Activated gamma-delta T cell treated with anti-CD3 and anti-CD28 coated beads, Interleukin-2, amount 50 U/mL, for 16 hours (primary cell): ENCODE results near the gene ZFP92.

Experiments
- DNase-seq: peaks from one replicate; pipeline ENCODE4 v3.0.0-alpha.2; 2020; ENCODE audit warnings: low read depth

Gene ZFP92

GRCh38 chrX:153408221-153408721 is 3.0 kb upstream of the ZFP92 start:
- no peak for DNase-seq

DNA sequence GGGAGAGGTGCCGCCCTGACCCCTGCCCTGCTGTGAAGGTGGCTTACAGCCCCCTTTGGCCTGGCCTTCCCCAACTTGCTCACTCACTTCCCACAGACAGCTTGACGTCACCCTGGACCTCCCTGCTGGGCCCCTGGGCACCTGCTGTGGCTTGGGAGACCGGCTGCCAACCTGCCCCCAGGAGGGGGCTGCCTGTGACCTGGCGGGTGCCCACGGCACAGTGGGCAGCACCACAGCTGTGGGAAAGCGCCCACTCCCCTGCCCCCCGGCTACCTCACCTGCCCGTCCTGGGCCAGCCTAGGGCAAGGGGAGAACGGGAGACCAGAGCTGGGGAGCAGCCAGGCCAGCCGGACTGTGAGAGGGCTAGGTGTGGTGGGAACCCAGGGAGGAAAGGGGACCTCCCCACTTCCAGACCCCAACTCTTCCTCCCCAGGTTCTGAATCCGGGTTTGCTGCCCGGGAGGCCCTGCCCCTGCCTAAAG is 2.4 kb upstream of the ZFP92 start:
- DNase-seq: no peak

DNA sequence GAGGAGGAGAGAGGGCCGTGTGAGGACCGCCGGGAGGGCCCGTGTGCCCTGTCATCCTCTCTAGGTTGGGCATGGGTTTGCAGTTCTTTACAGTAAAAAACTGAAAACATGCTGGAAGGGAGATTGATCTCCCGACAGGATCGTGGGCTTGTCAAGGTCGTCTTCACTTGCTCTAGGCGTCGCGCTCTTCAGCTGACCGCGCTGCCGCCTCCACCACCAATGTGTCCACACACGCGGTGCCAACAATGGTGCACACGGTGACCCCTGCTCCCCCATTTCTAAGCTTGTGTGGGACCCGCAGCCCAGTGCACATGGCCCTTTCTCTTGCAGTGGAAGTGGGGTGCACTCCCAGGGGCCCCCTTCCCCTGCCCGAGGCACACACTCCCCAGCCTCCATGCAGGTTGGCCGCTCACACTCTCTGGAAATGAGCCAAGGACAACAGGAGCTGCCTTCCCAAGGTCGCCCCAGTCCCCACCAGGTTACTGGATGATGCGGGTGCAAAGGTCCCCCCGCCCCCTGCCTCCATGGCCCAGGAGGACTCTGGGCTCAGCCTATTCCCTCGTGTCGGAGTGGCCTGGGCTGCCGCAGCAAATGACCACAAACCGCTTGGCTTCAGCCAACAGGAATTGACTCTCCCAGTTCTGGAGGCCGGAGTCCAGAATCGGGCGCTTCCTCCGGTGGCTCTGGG is 1.7 kb upstream of the ZFP92 start:
- DNase-seq: no peak

DNA sequence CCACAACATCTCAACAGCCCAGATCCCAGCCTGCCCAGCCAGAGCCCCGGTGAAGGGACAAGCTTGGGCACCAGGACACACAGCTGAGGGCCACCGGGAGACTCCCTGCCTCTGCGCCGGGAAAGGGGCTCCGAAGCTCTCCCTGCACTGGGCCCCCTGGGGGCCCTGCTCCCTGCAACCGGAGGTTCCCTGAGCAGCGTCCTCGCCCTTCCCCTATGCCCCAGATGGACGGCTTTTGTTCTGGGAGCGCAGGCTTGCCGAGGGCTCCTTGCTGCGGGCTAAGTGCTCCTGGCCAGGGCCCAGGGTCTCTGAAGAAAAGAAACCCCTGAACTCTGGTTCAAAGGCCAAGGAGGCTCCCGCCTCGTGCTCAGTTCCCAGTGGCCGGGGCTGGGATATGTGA is 899 bp upstream of the ZFP92 start:
- no peak for DNase-seq

GRCh38 chrX:153410888-153411254 is 401 bp upstream of the ZFP92 start:
- no peak for DNase-seq

- DNase-seq: no peak
Measured at GRCh38 chrX:153411988-153412574, 809 bp downstream of the ZFP92 start.

DNA sequence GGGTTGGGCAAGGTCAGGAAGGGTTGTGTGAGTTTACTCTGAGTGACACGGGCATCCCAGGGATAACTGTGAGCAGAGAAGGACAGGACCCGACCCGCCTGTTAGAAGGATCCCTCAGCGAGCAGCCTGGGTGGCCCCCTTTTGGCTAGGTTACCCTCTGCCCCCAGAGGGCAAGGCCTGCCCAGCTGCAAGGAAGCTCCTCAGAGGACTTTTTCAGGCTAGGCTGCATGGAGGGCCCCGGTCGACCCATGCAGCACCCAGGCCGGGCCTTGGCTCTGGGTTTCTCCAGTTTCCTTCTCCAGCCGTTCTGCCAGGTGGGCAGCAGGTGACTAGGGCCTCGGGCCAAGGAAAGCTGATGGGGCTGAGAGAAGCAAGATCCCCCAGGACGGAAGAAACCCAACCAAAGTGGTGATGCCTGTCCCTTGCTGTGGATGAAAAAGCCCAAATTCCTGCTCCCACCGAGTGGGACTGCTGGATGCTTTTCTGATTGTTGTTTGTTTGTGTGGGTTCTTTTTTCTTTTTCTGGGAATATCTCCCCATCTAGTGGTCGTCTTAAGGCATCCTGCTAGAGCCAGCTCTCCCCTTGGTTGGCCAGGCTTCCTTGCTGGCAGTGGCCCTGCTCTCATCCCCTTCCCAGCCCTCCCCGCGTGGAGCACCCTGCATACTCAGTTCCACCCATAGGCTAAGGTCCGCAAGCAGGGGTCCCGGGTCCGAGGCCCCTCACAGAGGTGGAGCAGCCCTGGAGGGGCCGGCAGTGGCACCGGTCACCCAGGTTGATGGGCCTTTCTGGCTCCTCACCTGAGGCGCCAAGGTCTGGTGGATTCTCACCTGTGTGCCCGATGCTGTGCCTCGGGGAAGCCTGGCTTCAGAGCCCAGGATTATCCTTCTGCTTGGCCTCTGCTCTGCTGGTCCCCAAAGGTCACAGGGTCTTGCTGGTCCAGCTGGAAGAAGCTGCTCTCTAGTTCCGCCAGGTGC is 1.8 kb downstream of the ZFP92 start:
- no peak for DNase-seq

DNA sequence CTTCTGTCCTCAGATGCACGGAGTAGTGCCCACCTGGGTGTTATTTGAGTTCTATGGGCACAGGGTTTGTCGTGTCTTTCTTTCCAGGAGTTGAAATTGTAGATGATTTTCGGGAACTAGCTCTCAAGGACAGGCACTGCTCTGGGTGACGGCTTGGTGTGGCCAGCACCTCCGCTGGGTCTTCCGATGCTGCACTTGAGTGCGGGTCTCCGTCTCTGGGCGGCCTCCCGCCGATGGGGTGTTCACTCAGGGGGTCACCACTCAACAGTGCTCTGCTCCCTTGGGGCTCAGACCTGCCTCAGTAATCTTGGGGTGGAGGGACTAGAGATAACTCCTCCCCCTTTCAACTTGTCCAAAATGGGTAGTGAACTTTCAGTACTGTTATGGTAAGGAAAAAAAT is 2.5 kb downstream of the ZFP92 start:
- DNase-seq: no peak

DNA sequence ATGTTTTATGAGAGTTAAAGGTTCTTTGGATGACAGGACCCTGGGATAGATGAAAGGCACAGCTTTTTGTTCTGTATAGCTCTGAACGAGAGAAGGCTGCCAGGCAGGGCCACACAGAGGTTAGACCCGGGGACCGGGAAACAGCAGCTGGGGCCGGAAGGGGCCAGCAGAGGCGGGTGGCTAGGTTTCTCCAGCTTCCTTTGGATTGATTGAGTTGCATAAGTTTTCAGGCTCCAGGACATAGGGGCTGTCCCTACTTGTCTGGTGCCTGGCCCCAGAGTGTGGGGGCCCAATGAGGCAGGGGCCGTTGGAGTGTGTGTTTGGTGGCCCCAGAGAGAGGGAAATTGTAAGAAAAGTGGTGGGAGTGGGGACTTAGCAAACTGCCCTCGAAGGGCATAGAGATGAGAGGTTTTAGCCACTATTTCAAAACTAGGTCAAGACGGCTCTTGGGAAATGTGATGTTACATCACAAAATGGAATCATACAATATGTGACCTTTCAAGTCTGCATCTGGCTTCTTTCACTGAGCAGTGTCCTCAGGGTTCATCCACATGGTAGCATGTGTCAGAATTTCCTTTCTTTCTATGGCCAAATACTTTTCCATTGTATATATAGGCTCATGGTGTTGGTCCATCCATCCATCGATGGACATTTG is 3.7 kb downstream of the ZFP92 start:
- DNase-seq: no peak

DNA sequence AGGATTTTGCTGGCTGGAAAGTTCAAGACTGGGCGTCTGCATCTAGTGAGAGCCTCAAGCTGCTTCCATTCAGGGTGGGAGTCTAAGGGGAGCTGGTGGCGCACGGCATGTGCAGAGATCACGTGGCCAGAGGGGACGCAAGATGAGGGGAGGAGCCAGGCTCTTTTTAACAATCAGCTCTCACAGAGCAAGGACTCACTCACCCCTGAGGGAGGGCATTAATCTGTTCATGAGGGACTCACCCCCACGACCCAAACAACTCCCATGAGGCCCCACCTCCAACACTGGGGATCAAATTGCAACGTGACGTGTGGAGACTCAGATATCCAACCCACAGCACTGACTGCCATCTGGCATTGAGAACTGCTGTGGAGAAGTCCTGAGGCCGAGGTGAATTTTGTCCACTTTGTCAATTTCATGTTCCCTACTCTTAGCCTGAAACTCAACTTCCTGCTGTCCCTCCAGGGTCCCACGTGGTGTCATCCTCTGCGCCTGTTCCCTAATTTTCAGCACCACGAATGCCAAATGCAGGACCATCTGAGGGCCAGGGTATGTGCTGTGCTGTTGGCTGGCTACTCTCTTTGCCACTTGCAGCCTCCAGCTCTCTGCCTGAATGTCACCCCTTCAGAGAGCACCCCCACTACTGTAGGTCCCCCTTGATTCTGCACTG is 5.6 kb downstream of the ZFP92 start:
- DNase-seq: no peak

DNA sequence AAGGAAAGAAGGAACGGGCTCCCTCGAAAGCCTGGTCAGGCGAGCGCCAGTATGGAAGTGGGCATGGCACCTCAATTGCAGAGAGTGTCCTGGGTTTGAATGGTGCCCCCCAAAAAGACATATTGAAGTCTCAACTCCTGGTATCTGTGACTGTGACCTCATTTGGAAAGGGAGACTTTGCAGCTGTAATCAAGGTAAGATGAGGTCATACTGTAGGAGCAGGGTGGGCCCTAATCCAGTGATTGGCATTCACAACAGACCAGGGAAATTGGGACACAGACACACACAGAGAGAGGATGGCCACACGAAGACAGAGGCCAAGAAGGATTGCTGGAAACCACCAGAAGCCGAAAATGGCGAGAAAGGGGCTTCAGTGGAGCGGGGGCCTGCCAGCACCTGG is 6.4 kb downstream of the ZFP92 start:
- DNase-seq: no peak

GRCh38 chrX:153420851-153421599 is 9.8 kb downstream of the ZFP92 start:
- no peak for DNase-seq

- DNase-seq: no peak
Measured at GRCh38 chrX:153421856-153422255, 10.6 kb downstream of the ZFP92 start.

- DNase-seq: no peak
Measured at GRCh38 chrX:153423652-153424051, 12.4 kb downstream of the ZFP92 start.

DNA sequence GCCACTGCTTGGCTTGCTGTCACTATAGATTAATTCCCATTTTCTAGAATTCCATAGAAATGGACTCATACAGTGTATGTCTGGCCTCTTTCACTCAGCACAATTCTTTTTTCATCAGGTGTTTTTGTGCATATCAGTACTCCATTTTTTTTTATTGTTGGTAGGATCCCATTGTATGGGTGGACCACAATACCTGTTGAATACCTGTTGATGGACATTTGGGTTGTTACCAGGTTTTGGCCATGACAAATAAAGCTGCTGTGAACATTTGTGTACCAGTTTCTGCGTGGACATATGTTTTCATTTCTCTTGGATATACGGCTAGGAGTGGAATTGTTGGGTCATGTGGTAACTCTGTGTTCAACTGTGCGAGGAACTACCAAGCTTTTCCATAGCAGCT is 14.9 kb downstream of the ZFP92 start:
- no peak for DNase-seq

- DNase-seq: no peak
Measured at GRCh38 chrX:153430796-153431195, 19.5 kb downstream of the ZFP92 start.

DNA sequence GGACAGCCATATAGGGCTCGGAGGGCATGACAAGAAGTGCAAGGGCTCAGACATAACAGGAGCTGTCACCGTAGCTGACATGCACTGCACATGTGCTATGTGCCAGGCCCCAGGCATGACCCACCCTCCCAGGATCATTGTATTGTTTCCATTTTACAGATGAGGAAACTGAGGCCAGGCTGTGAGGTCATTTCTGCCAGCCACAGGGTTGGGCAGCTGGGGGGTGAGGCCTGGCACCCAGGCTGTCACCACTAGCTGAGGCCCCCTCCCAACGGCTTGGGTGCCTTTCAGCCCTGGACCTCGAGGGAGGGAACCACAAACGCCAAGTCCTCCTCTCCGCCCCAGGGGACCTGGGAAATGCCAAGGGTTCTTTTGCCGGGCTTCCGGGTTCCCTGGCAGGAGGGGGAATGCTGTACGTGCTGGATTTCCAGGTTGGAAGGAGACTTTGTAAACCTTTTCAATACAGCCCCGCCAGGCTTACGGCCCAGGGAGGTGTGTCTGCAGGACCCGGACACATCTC is 21.9 kb downstream of the ZFP92 start:
- DNase-seq: no peak

GRCh38 chrX:153433781-153434285 is 22.6 kb downstream of the ZFP92 start:
- no peak for DNase-seq

- DNase-seq: no peak
Measured at GRCh38 chrX:153434801-153435200, 23.5 kb downstream of the ZFP92 start.

- no peak for DNase-seq
Measured at GRCh38 chrX:153435845-153436244, 24.6 kb downstream of the ZFP92 start.
